Mesodermal cell (in vitro differentiated cells): Measurements from ENCODE around the gene C13orf46.

Experiments used
- H3K27ac ChIP-seq: 2 replicates; pipeline ENCODE4 v1.7.0; 2013; ENCODE audit warnings: mild to moderate bottlenecking, low read depth, low read length, moderate library complexity; ENCODE audit not compliant: severe bottlenecking
- H3K36me3 ChIP-seq: 2 replicates; pipeline ENCODE4 v1.7.1; 2013; ENCODE audit warnings: mild to moderate bottlenecking, low read length, moderate library complexity; ENCODE audit not compliant: control insufficient read depth, insufficient read depth
- H3K4me1 ChIP-seq: one replicate; pipeline ENCODE4 v1.7.1; 2013; ENCODE audit warnings: mild to moderate bottlenecking, low read length; ENCODE audit not compliant: insufficient read depth, control insufficient read depth, poor library complexity, severe bottlenecking
- H3K4me3 ChIP-seq: 2 replicates; pipeline ENCODE4 v1.7.0; 2013; ENCODE audit warnings: low read length, control low read depth, mild to moderate bottlenecking; ENCODE audit not compliant: insufficient read depth, poor library complexity, severe bottlenecking; ENCODE audit errors: extremely low read depth
- H3K9me3 ChIP-seq: 2 replicates; pipeline ENCODE4 v1.7.1; 2013; ENCODE audit warnings: mild to moderate bottlenecking, low read length, moderate library complexity; ENCODE audit not compliant: control insufficient read depth
- WGBS, 2 experiments: methylation state at CpG; one replicate each; pipeline ENCODE4 v1.1.5; 2013; ENCODE audit warnings: missing lambda C conversion rate in 2 of 2; ENCODE audit not compliant: insufficient coverage in 2 of 2; 5-methylcytosine and 5-hydroxymethylcytosine counted together

C13orf46 gene

DNA sequence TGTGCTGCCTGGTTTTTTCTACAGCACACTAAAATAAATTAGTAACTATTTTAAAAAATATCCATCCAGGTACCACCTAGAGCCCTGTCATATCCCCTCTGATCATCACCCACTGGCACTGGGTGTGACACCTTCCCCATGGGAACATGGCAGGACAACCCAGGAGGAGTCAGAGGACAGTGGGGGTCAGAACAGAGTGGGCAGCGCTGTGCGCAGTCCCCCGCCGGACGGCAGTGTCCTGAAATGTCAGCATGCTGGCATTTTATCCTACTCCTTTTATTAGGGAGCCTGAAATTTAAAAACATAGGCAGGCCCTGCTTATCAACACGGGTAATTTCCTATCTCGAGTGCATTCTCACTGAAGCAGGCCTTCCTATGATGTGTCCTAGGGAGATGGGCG lies 67.9 kb downstream of the C13orf46 start:
- WGBS, 2 experiments, result 100% methylated on average over 7 of the region's 8 CpGs
- Histone ChIP-seq H3K4me3 (no peak overlapping the region), H3K36me3 (no peaks in the 10 kb centered on the region), H3K27ac (no peak overlapping the region), H3K4me1 (peaks cover 15% of the 10 kb centered on the region), H3K9me3 (peaks cover 3% of the 10 kb centered on the region)

- peaks cover 3% of the 10 kb centered on the region for H3K9me3 ChIP-seq
- WGBS, 2 experiments, result 79 to 84% methylated on average over 6 to 7 of the region's 9 CpGs
- H3K4me1 ChIP-seq, result peaks cover 15% of the 10 kb centered on the region
- H3K36me3 ChIP-seq, result no peaks in the 10 kb centered on the region
- H3K4me3 ChIP-seq, result no peak overlapping the region
- H3K27ac ChIP-seq, result no peak overlapping the region
Observed at GRCh38 chr13:113905018-113905417, 68.9 kb downstream of the C13orf46 start.

GRCh38 chr13:113904411-113904810 lies 69.5 kb downstream of the C13orf46 start:
- Histone ChIP-seq H3K4me3 (no peak overlapping the region), H3K27ac (no peak overlapping the region), H3K4me1 (peaks cover 15% of the 10 kb centered on the region), H3K36me3 (no peaks in the 10 kb centered on the region), H3K9me3 (peaks cover 3% of the 10 kb centered on the region)
- 54 to 59% methylated on average over 5 to 7 of the region's 8 CpGs for WGBS, 2 experiments

GRCh38 chr13:113903912-113904311 lies 70.0 kb downstream of the C13orf46 start:
- 85 to 95% methylated on average over 4 to 8 of the region's 9 CpGs for whole genome bisulfite sequencing, 2 experiments
- peaks cover 3% of the 10 kb centered on the region for H3K9me3 ChIP-seq
- no peak overlapping the region for H3K4me3 ChIP-seq
- no peak overlapping the region for H3K27ac ChIP-seq
- H3K36me3 ChIP-seq, result no peaks in the 10 kb centered on the region
- H3K4me1 ChIP-seq, result peaks cover 13% of the 10 kb centered on the region
